K562 (cell line): ENCODE data around the gene AGFG2.

Experiments used
- CHD2 ChIP-seq: IDR thresholded peaks from 2 replicates; pipeline ENCODE4 v1.6.1; 2011; ENCODE audit warnings: low read depth, low read length
- CHD7 ChIP-seq: fragments of 200-600 bp; sonication (generic); IDR thresholded peaks from one replicate; pipeline ENCODE4 v1.6.1; 2012; ENCODE audit warnings: mild to moderate bottlenecking, low read depth, low read length, inconsistent platforms
- EZH2 ChIP-seq: IDR thresholded peaks from 2 replicates; pipeline ENCODE4 v1.6.1; 2012; ENCODE audit warnings: low read depth, mild to moderate bottlenecking, inconsistent platforms, low read length, borderline replicate concordance
- SRSF3 ChIP-seq: fragments of 200-400 bp; formaldehyde crosslinking; IDR thresholded peaks from 2 replicates; pipeline ENCODE4 v1.6.1; 2016; ENCODE audit warnings: mild to moderate bottlenecking, low read length, moderate library complexity; ENCODE audit not compliant: insufficient read depth
- TRIM24 ChIP-seq, 2 experiments: fragments of 450-650 bp; IDR thresholded peaks; 2 replicates each; pipeline ENCODE4 v1.6.1; 2016
- ZBTB49 ChIP-seq: sonication (generic); formaldehyde crosslinking; IDR thresholded peaks from 2 replicates; pipeline ENCODE4 v1.8.0; 2022; ENCODE audit warnings: missing genetic modification reagents, mild to moderate bottlenecking, borderline replicate concordance

DNA sequence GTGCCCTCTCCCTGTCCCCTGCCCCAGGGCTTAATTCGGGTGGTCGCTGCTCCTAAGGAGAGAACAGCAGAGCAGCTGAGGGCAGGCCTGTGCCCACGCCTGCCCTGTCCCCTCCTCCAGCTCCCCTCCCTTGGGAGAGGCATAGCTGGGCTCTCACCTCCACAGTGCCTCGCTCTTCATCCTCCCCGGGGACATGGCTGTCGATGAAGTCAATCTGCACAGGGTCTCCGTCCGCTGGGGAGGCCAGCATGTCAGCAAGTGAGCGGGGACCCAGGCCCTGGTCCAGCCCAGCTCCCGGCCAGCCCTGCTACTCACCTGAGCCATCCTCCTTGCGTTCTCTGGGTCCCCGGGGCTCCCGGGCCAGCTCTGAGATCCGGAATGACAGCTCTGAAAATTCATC lies 38.5 kb downstream of the AGFG2 start:
- TF ChIP-seq TRIM24 (IDR thresholded peaks at IDR 0.05) (no peak), CHD7 (no peak), ZBTB49 (CRISPR knock-in tag) (no peak), EZH2 (no peak), SRSF3 (no peak), CHD2 (no peak)
